Neural crest cell (in vitro differentiated cells): ENCODE data around the gene PACSIN2. TPM values are rescaled to one million over a fixed set of nuclear protein-coding genes. Genes with fewer than 3 reads are reported as not detected.

ENCODE experiments used
- DNase-seq: peaks from one replicate; pipeline ENCODE4 v3.0.0; 2021; ENCODE audit warnings: low read depth, mixed read lengths, low spot score
- H3K27ac Mint-ChIP-seq: one replicate; pipeline ENCODE4 v1.8.0; 2021; ENCODE audit warnings: mild to moderate bottlenecking, mixed read lengths; ENCODE audit not compliant: unreplicated experiment
- H3K27me3 Mint-ChIP-seq: 2 replicates; pipeline ENCODE4 v1.8.0; 2021; ENCODE audit warnings: low read depth, mild to moderate bottlenecking, mixed read lengths
- H3K36me3 Mint-ChIP-seq: 2 replicates; pipeline ENCODE4 v1.8.0; 2021; ENCODE audit warnings: low read depth, mild to moderate bottlenecking, mixed read lengths
- H3K4me1 Mint-ChIP-seq: 2 replicates; pipeline ENCODE4 v1.8.0; 2021; ENCODE audit warnings: mixed read lengths
- H3K4me3 Mint-ChIP-seq: one replicate; pipeline ENCODE4 v1.8.0; 2021; ENCODE audit warnings: mild to moderate bottlenecking, mixed read lengths
- H3K9me3 Mint-ChIP-seq: 2 replicates; pipeline ENCODE4 v1.8.0; 2021; ENCODE audit warnings: mixed read lengths
- total RNA-seq: library from RNA; stranded (reverse); gene quantifications from 2 replicates; pipeline ENCODE4 v1.2.1, GENCODE V29; 2021
- TF ChIP-seq, protein P1 (sequence below): fragments of 200-600 bp; sonication (generic); conservative IDR thresholded peaks from 2 replicates; pipeline ENCODE4 v1.5.0; 2021; ENCODE audit warnings: antibody characterized with exemption, mild to moderate bottlenecking

Gene PACSIN2
- total RNA-seq, 1 donor from 2014 or later, result 79.4 TPM

DNA sequence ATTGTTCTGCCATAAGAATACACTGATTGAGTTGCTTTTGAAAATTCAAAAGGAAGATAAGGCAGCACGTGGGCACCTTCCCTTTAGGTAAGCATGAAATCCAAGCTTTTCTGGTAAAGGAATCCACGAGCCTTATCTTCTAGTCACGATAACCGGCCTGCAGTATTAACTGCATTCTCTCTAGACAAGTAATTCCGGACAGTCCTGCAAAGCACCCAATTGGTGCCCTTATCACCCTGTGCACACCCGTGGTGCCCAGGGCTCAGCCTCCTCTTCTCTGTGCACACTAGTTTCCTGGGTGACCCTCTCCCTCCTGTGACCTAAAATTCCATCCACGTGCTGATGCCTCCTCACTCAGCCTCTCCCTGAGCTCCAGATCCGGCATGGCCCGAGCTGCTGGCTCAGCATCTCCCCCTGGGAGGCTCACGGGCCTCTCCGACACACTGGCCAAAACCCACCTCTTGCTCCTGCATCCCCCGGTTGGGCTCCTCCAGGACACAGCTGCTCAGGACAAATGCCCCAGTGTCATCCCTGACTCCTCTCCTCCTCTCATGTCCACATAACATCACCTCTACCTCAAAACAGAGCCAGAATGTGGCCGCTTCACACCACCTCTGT lies 63.7 kb downstream of the PACSIN2 start:
- Mint-ChIP-seq H3K27ac (peak overlapping the region; percentile 76), H3K36me3 (peaks cover 8% of the 10 kb centered on the region), H3K4me1 (peaks cover 67% of the 10 kb centered on the region), H3K27me3 (no peaks in the 10 kb centered on the region), H3K9me3 (peaks cover 3% of the 10 kb centered on the region), H3K4me3 (peak overlapping the region; percentile 2)
- no peak for DNase-seq
- TF ChIP-seq, protein P1, sequence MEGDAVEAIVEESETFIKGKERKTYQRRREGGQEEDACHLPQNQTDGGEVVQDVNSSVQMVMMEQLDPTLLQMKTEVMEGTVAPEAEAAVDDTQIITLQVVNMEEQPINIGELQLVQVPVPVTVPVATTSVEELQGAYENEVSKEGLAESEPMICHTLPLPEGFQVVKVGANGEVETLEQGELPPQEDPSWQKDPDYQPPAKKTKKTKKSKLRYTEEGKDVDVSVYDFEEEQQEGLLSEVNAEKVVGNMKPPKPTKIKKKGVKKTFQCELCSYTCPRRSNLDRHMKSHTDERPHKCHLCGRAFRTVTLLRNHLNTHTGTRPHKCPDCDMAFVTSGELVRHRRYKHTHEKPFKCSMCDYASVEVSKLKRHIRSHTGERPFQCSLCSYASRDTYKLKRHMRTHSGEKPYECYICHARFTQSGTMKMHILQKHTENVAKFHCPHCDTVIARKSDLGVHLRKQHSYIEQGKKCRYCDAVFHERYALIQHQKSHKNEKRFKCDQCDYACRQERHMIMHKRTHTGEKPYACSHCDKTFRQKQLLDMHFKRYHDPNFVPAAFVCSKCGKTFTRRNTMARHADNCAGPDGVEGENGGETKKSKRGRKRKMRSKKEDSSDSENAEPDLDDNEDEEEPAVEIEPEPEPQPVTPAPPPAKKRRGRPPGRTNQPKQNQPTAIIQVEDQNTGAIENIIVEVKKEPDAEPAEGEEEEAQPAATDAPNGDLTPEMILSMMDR, result no peak

DNA sequence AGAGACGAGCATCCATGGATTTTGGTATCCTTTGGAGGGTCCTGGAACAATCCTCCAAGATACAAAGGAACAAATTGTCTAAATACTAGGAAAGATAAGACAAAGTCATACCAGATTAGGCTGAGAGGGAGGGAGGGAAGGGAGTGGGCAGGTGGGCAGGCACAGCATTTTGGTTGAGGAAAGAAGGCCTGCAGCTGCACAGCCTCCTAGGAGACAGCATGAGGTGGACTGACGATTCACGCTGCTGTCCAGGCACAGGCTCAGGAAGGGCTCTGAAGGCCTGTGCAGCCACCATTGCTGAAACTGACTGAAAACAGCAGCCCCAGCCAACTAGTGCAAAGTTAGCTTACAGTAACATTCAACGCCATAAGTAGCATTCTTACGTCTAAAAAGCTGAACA lies 64.7 kb downstream of the PACSIN2 start:
- DNase-seq, result no peak
- no peaks in the 10 kb centered on the region for H3K27me3 Mint-ChIP-seq
- TF ChIP-seq, protein P1, result no peak
- H3K27ac Mint-ChIP-seq, result no peak overlapping the region
- H3K36me3 Mint-ChIP-seq, result peaks cover 8% of the 10 kb centered on the region
- no peak overlapping the region for H3K4me3 Mint-ChIP-seq
- H3K9me3 Mint-ChIP-seq, result no peaks in the 10 kb centered on the region
- peaks cover 76% of the 10 kb centered on the region for H3K4me1 Mint-ChIP-seq

DNA sequence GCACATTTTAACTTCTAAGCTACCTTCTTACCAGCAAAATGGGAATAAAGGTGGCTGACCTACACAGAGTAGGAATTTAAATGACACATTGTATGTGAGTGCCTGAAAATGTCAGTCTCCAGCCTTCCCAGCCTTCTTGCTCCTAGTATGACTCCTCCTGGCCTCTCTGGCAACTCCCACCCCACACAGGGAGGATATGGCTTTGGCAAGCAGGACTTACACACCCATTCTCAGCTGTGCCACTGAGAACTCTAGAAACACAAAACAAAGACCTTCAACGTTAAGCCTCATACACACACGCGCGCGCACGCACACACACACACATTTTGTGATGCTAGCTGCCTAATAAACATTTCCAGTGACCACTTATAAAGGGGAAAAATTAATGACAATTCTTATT lies 65.8 kb downstream of the PACSIN2 start:
- TF ChIP-seq, protein P1, result no peak
- no peak for DNase-seq
- Mint-ChIP-seq H3K4me1 (peaks cover 86% of the 10 kb centered on the region), H3K27me3 (no peaks in the 10 kb centered on the region), H3K4me3 (peak overlapping the region; percentile 56), H3K9me3 (no peaks in the 10 kb centered on the region), H3K36me3 (peaks cover 7% of the 10 kb centered on the region), H3K27ac (peak overlapping the region; percentile 95)

DNA sequence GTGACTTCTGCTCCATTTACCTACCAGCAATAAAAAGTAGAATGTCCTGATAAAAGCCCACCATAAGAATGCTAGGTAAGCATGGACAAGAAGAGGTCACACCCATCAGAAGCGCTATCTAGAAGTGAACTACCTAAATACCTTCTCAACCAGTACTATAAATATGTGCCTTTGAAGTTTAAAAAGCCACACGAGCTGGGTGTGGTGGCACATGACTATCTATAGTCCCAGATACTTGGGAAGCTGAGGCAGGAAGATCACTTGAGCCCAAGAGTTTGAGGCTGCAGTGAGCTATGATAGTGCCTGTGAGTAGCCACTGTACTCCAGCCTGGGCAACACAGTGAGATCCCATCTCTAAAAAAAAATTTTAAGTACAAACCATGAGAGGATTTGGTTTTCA lies 66.7 kb downstream of the PACSIN2 start:
- H3K36me3 Mint-ChIP-seq, result peaks cover 7% of the 10 kb centered on the region
- no peak overlapping the region for H3K27ac Mint-ChIP-seq
- no peak for DNase-seq
- H3K4me1 Mint-ChIP-seq, result peaks cover 89% of the 10 kb centered on the region
- no peaks in the 10 kb centered on the region for H3K9me3 Mint-ChIP-seq
- TF ChIP-seq, protein P1, result no peak
- no peaks in the 10 kb centered on the region for H3K27me3 Mint-ChIP-seq
- no peak overlapping the region for H3K4me3 Mint-ChIP-seq

- H3K4me3 Mint-ChIP-seq, result peak overlapping the region; percentile 79
- no peaks in the 10 kb centered on the region for H3K9me3 Mint-ChIP-seq
- H3K4me1 Mint-ChIP-seq, result peaks cover 90% of the 10 kb centered on the region
Observed at GRCh38 chr22:42947211-42947990, 67.5 kb downstream of the PACSIN2 start.

More at GRCh38 chr22:42947211-42947990, 67.5 kb downstream of the PACSIN2 start:
- TF ChIP-seq, protein P1, result no peak
- H3K36me3 Mint-ChIP-seq, result peaks cover 10% of the 10 kb centered on the region
- H3K27me3 Mint-ChIP-seq, result no peaks in the 10 kb centered on the region
- DNase-seq, result peak; percentile 41
- H3K27ac Mint-ChIP-seq, result peak overlapping the region; percentile 99
